Cardiac muscle cell (in vitro differentiated cells and primary cell): ENCODE measurements around the gene COLQ. TPM values are rescaled to one million over a fixed set of nuclear protein-coding genes. Genes with fewer than 3 reads are reported as not detected.

Experiments used
- DNase-seq, 2 donors: peaks; one replicate each; pipeline versions ENCODE4 v3.0.0 to v3.0.0-alpha.2; 2010 to 2017; ENCODE audit warnings: low read depth in 1 of 2, low spot score in 1 of 2
- H3K27ac ChIP-seq: fragments of 200-600 bp; sonication (generic); 2 replicates; pipeline ENCODE4 v1.5.1; 2016
- H3K27me3 ChIP-seq: fragments of 200-600 bp; sonication (generic); 2 replicates; pipeline ENCODE4 v1.6.0; 2016; ENCODE audit warnings: control low read depth
- H3K36me3 ChIP-seq: fragments of 200-600 bp; sonication (generic); 2 replicates; pipeline ENCODE4 v1.5.1; 2016; ENCODE audit warnings: control low read depth
- H3K4me1 ChIP-seq: fragments of 200-600 bp; sonication (generic); 2 replicates; pipeline ENCODE4 v1.8.1; 2017; ENCODE audit warnings: low read depth, mild to moderate bottlenecking, mixed run types
- H3K4me3 ChIP-seq: fragments of 200-600 bp; sonication (generic); 2 replicates; pipeline ENCODE4 v1.5.1; 2016; ENCODE audit warnings: mild to moderate bottlenecking
- H3K9me3 ChIP-seq: fragments of 200-600 bp; sonication (generic); 2 replicates; pipeline ENCODE4 v1.5.1; 2017; ENCODE audit warnings: low read depth, mild to moderate bottlenecking, control low read depth
- polyA plus RNA-seq: library from polyadenylated mRNA; unstranded; fragments of >200 nt; fragmentation: Nextera tagmentation; extraction: Ambion mirVana; gene quantifications from 2 replicates; pipeline ENCODE4 v1.2.1, GENCODE V29; 2016
- total RNA-seq: library from RNA; depleted of rRNA; stranded (reverse); fragments of >200 nt; gene quantifications from 2 replicates; pipeline ENCODE4 v1.2.3, GENCODE V29; 2016
- TF ChIP-seq, protein P1 (sequence below): IDR thresholded peaks from 2 replicates; pipeline ENCODE4 v1.5.1; 2012; ENCODE audit warnings: low read depth, mild to moderate bottlenecking, low read length

The COLQ gene
- total and polyA plus RNA-seq, 2 experiments from 2014 or later, result 7.5 to 10.4 TPM

DNA sequence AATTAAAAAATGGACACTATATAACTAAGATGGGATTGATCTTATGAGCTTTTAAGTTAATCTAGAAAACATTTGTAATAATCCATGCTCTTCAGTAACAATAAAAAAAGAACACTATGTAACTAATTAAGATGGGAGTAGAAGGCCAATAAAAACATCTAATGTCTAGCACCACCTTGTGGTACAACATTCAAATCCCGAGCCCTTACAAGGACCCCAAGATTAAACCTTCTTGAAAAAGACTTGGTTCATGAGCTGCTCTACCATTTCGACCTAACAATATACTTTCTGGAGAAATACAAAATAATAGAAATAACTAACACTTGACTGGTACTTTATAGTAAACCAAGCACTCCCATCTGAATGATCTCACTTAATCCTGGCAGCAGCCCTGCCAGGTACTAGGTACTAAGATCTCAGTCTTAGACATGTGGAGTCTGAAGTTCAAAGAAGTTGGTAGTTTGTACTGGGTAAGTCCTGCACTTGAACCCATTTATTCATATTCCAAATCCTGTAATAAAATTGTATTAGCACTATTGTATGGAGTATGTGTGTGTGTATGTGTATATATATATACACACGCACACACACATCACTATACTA lies 116.0 kb downstream of the COLQ start:
- Histone ChIP-seq H3K4me1 (no peaks in the 10 kb centered on the region), H3K4me3 (no peak overlapping the region), H3K27me3 (no peaks in the 10 kb centered on the region), H3K27ac (no peak overlapping the region), H3K9me3 (no peaks in the 10 kb centered on the region), H3K36me3 (peaks cover 2% of the 10 kb centered on the region)
- TF ChIP-seq, protein P1, sequence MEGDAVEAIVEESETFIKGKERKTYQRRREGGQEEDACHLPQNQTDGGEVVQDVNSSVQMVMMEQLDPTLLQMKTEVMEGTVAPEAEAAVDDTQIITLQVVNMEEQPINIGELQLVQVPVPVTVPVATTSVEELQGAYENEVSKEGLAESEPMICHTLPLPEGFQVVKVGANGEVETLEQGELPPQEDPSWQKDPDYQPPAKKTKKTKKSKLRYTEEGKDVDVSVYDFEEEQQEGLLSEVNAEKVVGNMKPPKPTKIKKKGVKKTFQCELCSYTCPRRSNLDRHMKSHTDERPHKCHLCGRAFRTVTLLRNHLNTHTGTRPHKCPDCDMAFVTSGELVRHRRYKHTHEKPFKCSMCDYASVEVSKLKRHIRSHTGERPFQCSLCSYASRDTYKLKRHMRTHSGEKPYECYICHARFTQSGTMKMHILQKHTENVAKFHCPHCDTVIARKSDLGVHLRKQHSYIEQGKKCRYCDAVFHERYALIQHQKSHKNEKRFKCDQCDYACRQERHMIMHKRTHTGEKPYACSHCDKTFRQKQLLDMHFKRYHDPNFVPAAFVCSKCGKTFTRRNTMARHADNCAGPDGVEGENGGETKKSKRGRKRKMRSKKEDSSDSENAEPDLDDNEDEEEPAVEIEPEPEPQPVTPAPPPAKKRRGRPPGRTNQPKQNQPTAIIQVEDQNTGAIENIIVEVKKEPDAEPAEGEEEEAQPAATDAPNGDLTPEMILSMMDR, result peak; percentile 63
- peak; percentile 57 to 79 for DNase-seq

DNA sequence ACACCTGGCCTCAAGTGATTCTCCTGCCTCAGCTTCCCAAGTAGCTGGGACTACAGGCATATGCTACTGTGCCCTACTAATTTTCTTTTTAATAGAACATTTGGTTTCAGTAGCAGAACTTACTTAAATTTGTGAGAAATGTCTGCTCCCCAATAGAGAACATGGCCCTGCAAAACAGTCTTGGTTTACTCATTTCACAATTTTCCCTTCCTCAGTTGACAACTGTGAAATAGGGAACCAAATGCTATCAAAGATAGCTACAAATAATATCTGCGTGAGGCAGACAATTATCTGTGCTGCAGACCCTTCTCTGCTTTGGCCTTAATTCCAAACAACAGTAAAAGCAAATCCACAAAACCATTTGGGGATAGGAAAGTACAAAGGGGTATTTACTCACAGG lies 116.7 kb downstream of the COLQ start:
- Histone ChIP-seq H3K36me3 (no peaks in the 10 kb centered on the region), H3K4me3 (no peak overlapping the region), H3K4me1 (no peaks in the 10 kb centered on the region), H3K27me3 (no peaks in the 10 kb centered on the region), H3K9me3 (no peaks in the 10 kb centered on the region), H3K27ac (no peak overlapping the region)
- TF ChIP-seq, protein P1, result no peak
- no peak for DNase-seq

DNA sequence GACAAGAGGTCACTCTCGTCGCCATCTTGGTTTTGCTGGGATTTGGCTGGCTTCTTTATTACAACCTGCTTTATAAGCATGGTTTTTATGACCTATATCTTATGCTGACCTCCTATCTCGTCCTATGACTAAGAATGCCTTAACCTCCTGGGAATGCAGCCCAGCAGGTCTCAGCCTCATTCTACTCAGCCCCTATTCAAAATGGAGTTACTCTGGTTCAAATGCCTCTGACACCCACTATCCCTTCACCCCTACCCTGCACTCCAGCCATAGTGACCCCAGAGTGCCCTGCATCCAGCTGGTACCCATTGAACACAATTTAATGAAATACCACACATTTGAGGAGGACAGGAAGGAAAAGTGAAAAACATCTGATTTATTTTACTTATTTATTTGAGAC lies 117.5 kb downstream of the COLQ start:
- Histone ChIP-seq H3K27ac (no peak overlapping the region), H3K27me3 (no peaks in the 10 kb centered on the region), H3K4me1 (no peaks in the 10 kb centered on the region), H3K9me3 (no peaks in the 10 kb centered on the region), H3K36me3 (no peaks in the 10 kb centered on the region), H3K4me3 (no peak overlapping the region)
- DNase-seq, result no peak
- TF ChIP-seq, protein P1, result no peak

DNA sequence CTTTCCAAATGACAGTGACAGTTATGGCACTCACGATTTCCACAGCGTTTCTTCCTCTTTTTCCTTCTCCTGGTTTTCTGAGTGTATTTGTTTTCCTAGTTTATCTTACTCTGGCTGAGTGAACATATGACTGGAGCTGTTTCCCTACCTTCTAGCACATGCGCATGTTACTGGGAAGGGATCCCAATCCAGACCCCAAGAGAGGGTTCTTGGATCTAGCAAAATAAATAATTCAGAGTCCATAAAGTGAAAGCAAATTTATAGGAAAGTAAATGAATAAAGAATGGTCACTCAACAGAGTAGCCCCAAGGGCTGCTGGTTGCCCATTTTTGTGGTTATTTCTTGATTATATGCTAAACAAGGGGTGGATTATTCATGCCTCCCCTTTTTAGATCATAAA lies 118.0 kb downstream of the COLQ start:
- TF ChIP-seq, protein P1, result no peak
- Histone ChIP-seq H3K36me3 (no peaks in the 10 kb centered on the region), H3K4me1 (no peaks in the 10 kb centered on the region), H3K27me3 (no peaks in the 10 kb centered on the region), H3K4me3 (no peak overlapping the region), H3K9me3 (no peaks in the 10 kb centered on the region), H3K27ac (no peak overlapping the region)
- DNase-seq, result no peak

DNA sequence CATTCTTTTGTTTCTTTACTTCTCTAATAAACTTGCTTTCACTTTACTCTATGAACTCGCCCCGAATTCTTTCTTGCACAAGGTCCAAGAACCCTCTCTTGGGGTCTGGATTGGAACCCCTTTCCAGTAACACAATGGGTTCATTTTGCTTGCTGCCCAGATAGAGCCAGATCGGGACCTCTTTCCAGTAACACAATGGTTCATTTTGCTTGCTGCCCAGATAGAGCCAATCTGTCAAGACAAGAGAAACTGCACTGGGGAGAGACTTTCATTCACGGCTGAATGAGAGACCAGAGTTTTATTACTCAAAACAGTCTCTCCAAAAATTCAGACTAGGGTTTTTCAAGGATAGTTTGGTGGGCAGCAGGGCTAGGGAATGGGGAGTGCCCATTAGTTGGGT lies 119.6 kb downstream of the COLQ start:
- Histone ChIP-seq H3K4me3 (no peak overlapping the region), H3K27me3 (no peaks in the 10 kb centered on the region), H3K27ac (no peak overlapping the region), H3K9me3 (no peaks in the 10 kb centered on the region), H3K4me1 (no peaks in the 10 kb centered on the region), H3K36me3 (no peaks in the 10 kb centered on the region)
- no peak for DNase-seq
- TF ChIP-seq, protein P1, result no peak

Other genes starting within 250 kb of the COLQ start
- 17.2 and 18.5 TPM in 2 replicates for gene SH3BP5, start 189.1 kb downstream of the COLQ start, total RNA-seq
- 10.6 and 11.1 TPM in 2 replicates for gene SH3BP5, start 189.1 kb downstream of the COLQ start, polyA plus RNA-seq
- 17.1 and 21.1 TPM in 2 replicates for gene METTL6, start 94.2 kb downstream of the COLQ start, total RNA-seq
- 19.7 and 26.2 TPM in 2 replicates for gene METTL6, start 94.2 kb downstream of the COLQ start, polyA plus RNA-seq
- 13.2 and 20.9 TPM in 2 replicates for gene EAF1, start 94.1 kb downstream of the COLQ start, total RNA-seq
- gene EAF1, start 94.1 kb downstream of the COLQ start, polyA plus RNA-seq, result 8.7 and 12.7 TPM in 2 replicates
- gene HACL1, start 79.9 kb upstream of the COLQ start, total RNA-seq, result 7.8 and 11.2 TPM in 2 replicates
- 11.0 and 24.6 TPM in 2 replicates for gene HACL1, start 79.9 kb upstream of the COLQ start, polyA plus RNA-seq
- 9.4 and 12.9 TPM in 2 replicates for gene BTD, start 80.0 kb upstream of the COLQ start, total RNA-seq
- gene BTD, start 80.0 kb upstream of the COLQ start, polyA plus RNA-seq, result 13.8 and 14.4 TPM in 2 replicates